Activated naive CD4-positive, alpha-beta T cell treated with Interleukin-2 at 50 U/mL for 16 hours (primary cell): ENCODE data around the gene LIPC.

Source experiments
- DNase-seq: peaks from one replicate; pipeline ENCODE4 v3.0.0-alpha.2; 2020

LIPC gene

DNA sequence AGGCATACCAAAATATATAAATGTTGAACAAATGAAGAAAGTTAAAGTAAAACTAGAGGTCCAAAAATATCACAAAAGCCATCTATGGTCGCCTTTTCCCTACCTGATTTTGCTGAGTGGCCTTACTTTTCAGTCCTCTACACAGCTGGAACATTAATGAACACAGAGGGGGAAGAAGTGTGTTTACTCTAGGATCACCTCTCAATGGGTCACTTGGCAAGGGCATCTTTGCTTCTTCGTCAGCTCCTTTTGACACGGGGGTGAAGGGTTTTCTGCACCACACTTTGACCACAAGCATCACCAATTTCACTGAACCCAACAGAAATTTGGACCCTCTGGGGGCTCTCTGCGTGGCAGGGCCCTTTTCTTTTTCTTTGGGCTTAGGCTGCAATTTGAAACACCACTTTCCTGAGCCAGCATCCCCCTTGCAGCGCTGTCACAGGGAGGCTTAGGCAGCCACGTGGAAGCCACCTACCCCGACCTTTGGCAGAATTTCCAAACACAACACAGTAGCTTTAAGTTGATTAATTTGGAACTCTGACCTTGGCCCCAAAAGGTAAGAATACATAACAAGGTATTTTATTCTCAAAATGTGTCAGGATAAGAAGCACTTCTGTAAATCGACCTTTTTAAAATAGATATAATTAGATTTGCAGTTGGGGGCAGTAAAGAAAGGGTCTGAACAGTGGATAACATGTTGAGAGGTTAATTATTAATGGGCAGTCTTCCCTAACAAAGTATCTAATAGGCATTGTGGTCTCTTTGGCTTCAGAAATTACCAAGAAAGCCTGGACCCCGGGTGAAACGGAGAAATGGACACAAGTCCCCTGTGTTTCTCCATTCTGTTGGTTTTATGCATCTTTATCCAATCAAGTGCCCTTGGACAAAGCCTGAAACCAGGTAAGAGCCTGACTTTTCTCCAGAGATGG is at the start of gene LIPC:
Gene LIPC, plus strand, starts transcription at position 771 of the 929 bp plus-strand sequence. Its CDS starts 42 bp downstream, at position 813.
- DNase-seq = no peak

DNA sequence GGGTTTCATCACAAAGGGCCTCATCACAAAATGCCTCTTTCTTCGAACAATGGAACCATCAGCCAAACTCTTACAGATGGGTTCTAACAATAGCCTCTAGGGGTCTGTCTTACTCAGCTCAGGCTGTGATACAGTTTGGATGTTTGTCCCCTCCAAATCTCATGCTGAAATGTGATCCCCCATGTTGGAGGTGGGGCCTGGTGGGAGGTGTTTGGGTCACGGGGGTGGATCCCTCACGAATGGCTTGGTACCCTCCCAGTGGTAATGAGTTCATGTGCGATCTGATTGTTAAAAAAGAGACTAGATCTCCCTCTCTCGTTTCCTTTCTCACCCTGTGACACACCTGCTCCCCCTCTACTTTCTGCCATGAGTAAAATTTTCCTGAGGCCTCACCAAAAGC is 47.9 kb upstream of the LIPC start:
- peak; percentile 54 for DNase-seq

DNA sequence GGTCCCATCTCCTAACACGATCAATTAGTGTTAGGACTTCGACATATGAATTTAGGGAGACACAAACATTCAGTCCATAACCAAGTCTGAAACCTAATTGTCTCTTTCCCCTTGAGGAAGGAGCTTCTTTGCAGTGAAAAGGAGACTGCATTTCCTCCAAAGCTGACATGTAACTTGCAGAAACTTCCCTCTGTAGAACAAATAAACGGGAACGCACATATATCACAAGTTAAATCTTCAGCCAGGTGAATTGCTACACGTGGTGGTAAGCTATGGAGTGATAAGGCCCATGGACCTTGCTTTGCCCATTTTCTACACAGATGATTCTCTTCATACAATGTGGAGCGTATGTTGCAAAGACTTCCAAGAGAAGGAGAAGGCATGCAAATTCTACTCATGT is 47.1 kb upstream of the LIPC start:
- DNase-seq = no peak

DNA sequence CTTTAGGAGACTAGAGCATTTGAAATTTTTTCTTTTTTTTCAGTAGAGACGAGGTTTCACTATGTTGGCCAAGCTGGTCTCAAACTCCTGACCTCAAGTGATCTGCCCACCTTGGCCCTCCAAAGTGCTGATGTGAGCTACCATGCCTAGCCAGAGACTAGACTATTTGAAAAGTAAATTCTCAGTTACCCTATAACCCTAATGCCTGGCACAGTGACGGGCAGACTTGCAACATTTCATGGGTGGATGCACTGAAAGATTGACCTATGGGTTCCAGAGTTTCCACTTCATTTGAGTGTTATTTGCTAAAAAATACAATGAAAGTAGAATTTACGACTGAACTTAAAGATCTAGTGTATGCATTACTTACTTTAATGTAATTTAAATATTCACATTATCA is 45.7 kb upstream of the LIPC start:
- DNase-seq = no peak

DNA sequence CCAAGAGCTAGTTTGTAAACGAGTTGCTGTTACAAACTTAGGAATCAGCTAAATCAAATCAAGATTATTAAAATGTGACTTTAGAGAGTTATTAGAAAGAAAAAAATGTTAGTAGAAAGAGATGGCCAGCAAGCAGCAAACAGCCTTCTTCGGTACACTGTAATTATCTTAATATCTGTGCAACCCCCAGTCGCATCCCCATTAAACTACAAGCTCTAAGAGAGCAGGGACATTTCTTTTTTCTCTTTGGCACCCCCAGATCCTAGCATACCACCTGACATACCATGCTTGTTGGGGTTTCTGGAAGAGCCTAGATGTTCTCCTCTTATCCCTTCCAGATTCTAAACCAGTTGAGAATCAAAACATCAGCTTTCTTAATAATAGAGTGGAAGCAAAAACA is 45.1 kb upstream of the LIPC start:
- DNase-seq = no peak

DNA sequence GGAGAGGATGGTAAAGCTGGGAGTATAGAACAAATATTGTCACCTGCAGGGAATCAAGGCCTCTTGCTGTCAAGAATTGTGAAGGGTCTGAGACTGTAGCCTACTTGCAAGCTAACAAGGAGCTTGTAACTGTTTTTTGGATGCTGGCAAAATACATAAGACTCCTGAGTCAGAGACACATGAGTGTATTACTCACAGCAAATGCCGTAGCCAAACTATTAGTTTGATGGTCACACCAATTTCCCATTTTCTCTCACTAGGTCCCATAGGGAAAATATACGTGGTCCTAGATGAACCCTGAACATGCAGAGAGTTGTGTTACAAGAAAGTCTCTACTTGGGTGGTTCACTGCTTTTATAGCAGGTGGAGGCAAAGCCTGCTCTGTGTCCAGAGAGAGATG is 44.7 kb upstream of the LIPC start:
- no peak for DNase-seq

DNA sequence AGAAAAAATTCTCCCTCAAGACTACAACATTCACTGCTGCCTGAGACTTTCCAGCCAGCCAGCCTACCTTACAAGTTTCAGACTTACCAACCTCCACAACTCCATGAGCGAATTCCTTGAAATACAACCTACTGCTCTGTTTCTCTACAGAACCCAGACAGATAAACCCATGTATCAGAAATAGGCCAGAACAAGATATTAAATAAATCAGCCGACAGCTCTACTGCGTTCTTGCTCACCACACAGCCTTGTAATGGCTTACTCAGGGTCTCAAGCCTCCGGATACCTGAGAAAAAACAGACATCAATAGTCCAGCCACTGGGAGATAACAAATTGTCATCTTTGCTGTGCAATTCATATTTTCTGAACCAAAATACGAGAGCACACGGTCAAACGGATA is 43.6 kb upstream of the LIPC start:
- no peak for DNase-seq

DNA sequence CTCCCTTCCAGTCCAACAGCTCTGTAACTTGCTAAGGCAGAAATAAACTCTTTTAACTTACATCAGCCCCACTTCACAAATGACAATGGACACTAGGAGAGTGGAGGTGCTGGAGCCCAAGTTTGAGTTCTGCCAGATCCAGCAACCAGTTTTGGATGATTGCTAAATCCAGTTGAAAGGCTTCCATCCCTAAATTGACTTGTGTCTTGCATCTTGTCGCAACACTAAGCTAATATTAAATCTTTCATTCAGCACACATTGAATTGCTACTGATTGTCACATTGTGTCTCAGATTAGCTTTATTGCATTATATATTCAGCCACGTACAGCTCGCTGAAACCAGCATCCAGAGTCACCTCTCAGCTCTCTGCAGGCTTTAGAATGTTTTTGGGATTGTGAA is 41.7 kb upstream of the LIPC start:
- DNase-seq = no peak

DNA sequence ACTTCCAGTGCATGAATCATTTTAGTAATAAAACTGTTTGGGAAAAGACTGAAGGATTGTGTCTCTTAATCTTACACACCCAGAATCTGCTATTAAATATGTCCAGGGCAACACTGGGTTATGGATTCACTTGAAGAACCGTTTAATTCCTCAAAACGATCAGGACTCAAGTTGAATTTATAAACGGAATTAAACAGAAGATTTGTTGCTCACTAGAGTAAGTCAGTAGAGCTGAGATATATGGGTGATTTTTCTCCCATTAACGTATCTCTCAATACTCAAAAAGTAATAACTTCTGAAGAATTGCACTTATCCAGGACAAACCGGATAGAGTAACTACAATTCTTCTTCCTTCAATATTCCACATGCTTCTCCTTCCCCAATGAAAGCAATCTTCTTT is 41.1 kb upstream of the LIPC start:
- DNase-seq = no peak

DNA sequence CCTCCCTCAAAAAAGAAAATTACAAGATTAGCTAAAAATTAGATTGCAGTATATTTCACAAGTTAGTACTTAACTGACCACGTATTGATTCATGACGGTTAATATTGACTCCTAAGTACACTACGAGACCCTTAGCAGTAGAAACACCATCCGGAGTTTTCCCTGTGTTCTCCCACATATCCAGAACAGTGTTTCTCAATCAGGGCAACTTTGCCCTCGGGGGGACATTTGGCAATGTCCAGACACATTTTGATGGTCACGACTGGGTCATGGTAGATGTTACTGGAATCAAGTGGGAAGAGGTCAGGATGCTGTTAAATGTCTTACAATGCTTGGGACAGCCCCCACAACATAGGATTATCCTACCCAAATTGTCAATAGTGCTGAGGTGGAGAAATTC is 40.7 kb upstream of the LIPC start:
- DNase-seq = no peak

DNA sequence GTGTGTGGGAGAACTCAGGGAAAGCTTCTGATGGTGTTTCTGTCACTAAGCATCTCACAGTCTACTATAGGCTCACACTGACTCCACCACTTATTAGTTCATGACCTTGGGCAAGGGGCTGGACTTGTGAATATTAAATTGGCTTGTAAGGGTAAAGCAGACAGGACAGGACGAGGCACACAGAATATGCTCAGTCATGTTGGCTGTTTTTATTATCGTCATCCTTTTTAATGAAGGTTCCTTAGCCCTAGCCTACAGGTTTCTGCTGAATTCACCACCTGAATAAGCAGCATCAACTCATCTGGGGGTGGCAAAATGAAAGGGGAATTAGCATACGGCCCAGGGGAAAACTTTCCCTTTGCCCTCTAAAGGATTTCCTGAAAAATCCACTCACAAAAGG is 39.6 kb upstream of the LIPC start:
- no peak for DNase-seq

DNA sequence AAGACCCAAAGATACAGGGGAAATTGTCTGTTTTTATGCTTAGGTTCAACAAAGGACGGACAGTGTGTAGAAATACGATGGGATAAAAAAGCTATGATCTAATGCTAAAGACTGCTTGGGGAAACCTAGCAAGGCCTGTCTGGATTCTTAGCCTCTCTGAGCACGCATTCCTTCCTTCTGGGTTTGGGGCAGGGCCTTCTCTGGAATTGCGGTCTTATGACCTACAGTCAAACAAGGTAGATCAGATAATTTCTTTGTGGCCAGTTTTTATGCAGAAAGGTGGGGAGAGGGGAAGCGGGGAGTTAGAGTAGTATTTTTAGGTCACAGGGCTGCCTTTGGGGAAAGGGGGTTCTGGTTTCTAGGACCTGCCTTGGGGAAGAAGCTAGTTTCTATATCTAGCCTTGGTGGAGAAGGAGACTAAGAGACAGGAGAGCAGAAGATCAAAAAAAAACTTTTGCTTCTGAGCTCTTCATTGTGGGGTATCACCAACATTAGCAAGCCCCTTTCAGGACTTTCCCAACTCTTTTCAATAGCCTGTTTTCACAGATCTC is 39.1 kb upstream of the LIPC start:
- no peak for DNase-seq

DNA sequence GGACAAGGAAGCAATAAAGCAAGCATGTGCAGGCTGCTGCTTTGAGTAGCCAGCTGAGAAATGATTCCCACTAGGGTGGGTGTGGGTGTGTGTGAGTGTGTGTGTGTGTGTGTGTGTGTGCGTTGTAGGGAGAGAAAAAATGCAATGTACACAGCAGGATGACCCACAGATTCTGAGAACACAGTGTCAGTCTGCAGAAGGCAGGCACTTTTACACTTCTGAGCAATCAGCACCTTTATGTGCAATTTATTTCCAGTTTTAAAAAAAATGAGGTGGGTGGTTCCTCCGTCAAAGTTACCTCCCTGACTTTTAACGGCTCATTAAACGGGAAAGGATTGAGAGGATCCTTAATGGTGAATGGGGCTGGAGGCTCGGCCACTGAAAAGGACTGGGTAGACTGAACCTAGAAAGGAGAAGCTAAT is 38.5 kb upstream of the LIPC start:
- DNase-seq = no peak

DNA sequence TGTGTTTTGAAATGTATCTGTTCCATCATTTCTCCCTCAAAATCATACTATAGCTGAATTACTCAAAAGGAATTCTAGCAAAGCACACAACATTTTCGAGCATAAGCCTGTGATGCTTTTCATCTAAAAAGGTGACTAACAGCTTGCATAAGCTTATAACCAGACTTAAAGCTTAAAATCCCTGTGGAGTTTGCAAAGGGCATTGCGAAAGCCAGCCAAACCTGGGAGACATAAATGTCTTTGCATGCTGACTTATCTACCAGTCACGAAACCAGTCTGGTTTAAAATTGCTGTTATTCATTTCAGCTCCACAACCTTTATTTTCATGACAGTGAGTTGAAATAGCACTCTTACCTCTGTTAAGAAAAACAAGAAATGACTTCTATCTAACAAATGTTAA is 35.6 kb upstream of the LIPC start:
- DNase-seq = no peak

DNA sequence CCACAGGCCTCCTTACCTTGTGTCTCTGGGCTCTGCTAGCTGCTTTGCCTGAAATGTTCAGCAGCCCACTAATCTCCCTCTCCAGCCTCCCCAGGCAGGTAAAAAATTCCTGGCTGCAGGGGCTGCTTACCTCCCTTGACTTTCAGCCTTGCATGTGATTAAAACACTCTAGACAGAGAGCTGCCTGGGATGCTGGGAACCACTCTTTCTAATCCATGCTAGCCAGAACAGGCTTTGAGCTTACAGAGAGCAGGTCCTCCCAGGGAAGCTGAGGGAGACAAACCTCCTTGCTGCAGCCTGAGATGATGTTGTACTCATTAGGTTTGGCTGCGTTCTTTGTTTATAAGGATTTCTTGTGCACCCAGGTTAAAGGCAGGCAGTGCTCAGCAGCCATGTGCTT is 33.7 kb upstream of the LIPC start:
- DNase-seq = no peak

DNA sequence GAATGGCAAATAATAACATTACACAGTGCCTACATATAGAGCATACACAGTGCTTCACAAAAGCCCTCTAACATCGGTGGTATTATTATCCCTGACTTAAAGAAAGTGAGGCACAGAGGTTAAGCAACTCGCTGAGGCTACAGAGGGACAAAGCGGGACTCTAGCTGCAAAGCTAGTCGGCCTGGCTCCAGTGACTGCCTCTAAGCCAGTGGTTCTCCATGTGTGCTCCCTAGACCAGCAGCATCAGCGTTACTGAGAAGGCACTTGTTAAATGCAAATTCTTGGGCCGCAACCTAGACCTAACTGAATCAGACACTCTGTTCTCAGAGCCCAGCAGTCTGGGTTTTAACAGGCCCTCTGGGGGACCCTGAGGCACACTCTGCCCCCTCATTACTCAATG is 33.1 kb upstream of the LIPC start:
- no peak for DNase-seq

DNA sequence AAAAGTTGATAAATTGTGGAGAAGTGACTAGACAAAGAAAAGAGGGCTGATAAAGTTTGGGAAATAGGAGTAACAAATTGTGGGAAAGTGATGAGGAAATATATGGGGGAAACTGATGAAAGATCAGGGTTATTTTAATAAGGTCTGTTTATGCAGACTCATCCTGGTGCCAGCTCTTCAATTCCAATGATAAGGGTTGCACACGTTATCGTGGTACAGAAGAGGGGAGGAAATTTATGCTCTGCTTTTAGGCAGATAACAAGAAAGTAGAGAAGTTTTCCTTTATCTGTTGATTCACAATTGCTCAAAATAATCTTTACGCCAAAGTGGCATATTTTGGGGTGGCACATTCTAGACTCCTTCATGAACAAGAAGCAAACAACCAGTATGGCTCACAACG is 32.1 kb upstream of the LIPC start:
- no peak for DNase-seq

DNA sequence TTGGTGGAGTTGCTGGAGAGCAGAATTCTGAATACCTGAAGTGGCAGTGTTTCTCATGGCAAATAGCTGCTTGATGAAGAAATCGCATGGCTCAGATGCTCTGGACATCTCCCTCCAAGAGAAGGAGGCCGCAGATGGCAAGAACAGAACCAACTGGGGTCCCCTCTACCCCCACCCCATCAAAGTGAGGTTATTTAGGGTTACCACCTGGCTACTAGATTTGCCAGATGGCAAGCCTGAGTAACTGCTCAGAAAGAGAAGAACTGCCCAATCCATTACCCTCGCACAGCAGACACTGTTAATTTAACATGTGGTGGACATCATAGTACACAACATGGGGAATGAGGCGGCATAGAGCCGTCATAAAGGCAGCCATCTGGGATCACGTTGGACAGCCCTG is 30.5 kb upstream of the LIPC start:
- DNase-seq = no peak

DNA sequence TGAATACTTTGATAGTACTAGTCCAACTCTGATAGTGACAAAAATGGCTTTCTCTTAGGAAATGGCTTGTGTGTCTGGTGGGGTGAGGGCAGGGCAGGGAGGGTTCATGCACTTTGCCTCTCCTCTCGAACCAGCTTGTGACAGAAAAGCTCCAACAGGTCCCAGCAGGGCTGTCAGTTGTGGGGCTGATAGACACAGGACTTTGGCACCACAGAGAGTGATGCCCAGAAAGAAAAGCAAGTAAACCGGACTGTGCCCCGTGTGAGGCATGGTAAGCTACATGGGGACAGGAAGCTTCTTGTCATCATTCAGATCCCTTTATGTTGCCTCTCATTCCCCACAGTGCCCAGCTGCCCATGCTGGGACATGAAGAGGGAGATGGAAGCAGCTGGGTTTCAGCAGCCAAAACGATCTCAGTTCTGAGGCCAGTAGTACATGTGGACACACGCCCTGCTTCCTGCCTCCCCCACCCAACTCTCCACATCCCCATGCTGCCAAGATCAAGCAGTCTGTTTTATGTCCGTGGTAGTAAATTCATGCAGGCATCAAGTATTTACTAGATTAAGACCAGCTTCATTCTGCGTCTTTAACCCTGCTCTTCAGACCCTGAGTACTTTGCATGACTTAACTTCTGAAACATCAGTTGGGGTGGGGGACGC is 29.7 kb upstream of the LIPC start:
- no peak for DNase-seq

DNA sequence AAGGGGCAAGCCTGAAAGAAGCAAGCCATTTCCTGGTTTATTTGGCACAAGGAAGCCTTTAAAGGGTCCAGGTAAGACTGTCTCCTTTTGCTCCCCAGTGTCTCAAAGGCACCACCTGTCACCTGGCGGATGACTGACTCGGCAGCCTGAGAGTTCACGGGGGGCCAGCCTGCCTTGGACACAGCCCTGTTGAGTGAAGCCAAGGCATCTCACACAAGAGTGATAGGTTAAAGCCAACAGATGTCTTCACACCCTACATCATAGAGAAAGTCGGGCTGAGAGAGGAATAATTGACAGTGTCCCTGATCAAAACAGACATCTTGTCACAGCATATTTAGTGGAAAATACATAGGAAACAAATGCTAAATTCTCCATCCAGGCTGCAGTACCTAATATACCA is 28.2 kb upstream of the LIPC start:
- no peak for DNase-seq

DNA sequence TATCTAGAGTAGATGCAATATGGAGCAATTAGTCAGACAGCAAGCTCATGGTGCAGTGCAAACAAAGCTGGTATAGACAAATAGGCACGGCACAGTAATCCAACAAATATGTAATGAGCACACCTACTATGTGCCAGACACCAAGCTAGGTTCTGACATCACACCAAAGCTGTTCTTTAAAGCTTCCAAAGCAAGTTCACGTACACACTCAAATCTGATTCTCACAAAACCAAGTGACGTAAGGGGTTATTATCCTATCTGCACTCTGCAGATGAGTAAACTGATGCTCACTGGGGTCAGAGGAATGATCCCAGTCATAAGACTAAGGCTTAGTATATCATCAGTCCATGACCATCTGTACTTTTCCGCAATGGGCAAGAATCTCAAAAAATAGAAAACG is 27.8 kb upstream of the LIPC start:
- no peak for DNase-seq

DNA sequence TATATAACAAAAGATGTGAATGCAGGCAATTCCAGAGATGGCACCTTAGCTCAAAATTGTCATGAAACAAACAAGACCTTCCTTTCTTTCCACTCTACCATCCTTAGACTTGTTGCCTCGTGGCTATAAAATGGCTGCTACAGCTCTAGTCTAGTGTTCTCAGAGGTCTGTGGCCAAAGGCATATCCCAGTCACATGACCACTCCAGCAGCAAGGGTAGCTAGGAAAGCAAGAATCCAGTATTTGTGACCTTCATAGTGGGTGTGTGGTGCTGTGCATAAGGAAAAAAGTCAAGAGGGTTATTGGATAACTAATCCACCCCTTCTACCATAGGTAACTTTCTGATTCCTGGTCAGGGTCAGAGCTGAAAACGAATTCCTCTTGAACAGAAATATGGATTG is 27.1 kb upstream of the LIPC start:
- no peak for DNase-seq

DNA sequence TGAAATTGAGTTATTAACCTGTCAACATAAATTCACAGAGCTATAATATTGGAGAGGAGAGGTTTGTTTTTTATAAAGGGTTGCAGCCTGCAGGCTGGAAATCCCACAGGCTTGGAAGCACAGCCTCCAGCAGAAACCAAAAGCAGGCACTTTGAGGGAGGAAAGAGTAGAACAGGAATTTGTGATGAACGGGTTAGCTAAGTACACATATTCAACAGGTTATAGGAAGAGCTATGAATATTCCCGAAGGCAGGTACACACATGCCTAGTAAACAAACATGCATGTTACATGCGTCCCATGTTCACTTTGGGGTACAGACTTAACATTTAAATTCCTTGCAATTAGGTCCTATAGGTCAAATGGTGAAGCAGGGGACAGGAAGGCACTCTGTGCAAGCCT is 25.9 kb upstream of the LIPC start:
- no peak for DNase-seq

DNA sequence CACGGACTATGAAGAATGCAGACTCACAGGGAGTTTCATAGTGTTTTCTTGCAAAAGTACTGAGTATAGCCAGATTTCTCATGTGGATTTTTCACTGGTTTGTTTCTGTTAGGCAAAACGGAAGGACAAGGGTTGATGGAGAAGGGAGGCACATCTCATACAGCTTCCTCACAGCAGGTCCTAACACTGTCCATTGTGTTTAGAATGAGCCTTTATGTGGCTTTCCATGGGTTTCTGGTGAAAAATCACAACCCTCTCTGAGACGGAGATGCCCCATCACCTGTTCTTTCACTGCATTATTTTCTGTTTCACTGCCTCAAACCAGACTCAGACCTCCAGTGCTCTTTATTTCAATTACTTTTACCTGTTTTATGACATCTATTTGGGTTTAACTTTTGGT is 25.0 kb upstream of the LIPC start:
- no peak for DNase-seq
